KMS-11 (cell line): Measurements from ENCODE around the gene KCNJ5.

Source experiments
- H2AFZ ChIP-seq: fragments of 200-600 bp; sonication (generic); 2 replicates; pipeline ENCODE4 v1.6.1; 2016; ENCODE audit warnings: antibody characterized with exemption, mixed run types, low read depth
- H3K27ac ChIP-seq: fragments of 200-600 bp; sonication (generic); 2 replicates; pipeline ENCODE4 v1.6.1; 2016; ENCODE audit warnings: mild to moderate bottlenecking, mixed run types
- H3K27me3 ChIP-seq: fragments of 200-600 bp; sonication (generic); 2 replicates; pipeline ENCODE4 v1.6.1; 2017; ENCODE audit warnings: mild to moderate bottlenecking, low read depth, mixed run types, moderate library complexity; ENCODE audit not compliant: insufficient read depth
- H3K36me3 ChIP-seq: fragments of 200-600 bp; sonication (generic); 2 replicates; pipeline ENCODE4 v1.6.1; 2017; ENCODE audit warnings: mild to moderate bottlenecking, mixed run types; ENCODE audit not compliant: insufficient read depth
- H3K4me1 ChIP-seq: fragments of 200-600 bp; sonication (generic); 2 replicates; pipeline ENCODE4 v1.6.1; 2016; ENCODE audit warnings: mild to moderate bottlenecking, low read depth, mixed run types; ENCODE audit not compliant: poor library complexity, severe bottlenecking
- H3K4me2 ChIP-seq: fragments of 200-600 bp; sonication (generic); 2 replicates; pipeline ENCODE4 v1.7.0; 2016; ENCODE audit warnings: mild to moderate bottlenecking, mixed run types
- H3K4me3 ChIP-seq: fragments of 200-600 bp; sonication (generic); IDR thresholded peaks from 2 replicates; pipeline ENCODE4 v1.6.1; 2017; ENCODE audit warnings: low read depth, low read length, mixed read lengths; ENCODE audit not compliant: insufficient read depth
- H3K79me2 ChIP-seq: fragments of 200-600 bp; sonication (generic); 2 replicates; pipeline ENCODE4 v1.6.1; 2016; ENCODE audit warnings: low read depth, mixed run types; ENCODE audit not compliant: insufficient read depth
- H3K9ac ChIP-seq: fragments of 200-600 bp; sonication (generic); 2 replicates; pipeline ENCODE4 v1.6.1; 2016; ENCODE audit warnings: mild to moderate bottlenecking, mixed run types
- H4K20me1 ChIP-seq: fragments of 200-600 bp; sonication (generic); 2 replicates; pipeline ENCODE4 v1.6.1; 2016; ENCODE audit warnings: mild to moderate bottlenecking, mixed run types; ENCODE audit not compliant: insufficient read depth
- TF ChIP-seq, protein P1 (sequence below): fragments of 200-600 bp; sonication (generic); conservative IDR thresholded peaks from 2 replicates; pipeline ENCODE4 v1.6.1; 2017; ENCODE audit warnings: low read depth, mild to moderate bottlenecking, antibody characterized with exemption, low read length, moderate library complexity, mixed read lengths

The KCNJ5 gene

DNA sequence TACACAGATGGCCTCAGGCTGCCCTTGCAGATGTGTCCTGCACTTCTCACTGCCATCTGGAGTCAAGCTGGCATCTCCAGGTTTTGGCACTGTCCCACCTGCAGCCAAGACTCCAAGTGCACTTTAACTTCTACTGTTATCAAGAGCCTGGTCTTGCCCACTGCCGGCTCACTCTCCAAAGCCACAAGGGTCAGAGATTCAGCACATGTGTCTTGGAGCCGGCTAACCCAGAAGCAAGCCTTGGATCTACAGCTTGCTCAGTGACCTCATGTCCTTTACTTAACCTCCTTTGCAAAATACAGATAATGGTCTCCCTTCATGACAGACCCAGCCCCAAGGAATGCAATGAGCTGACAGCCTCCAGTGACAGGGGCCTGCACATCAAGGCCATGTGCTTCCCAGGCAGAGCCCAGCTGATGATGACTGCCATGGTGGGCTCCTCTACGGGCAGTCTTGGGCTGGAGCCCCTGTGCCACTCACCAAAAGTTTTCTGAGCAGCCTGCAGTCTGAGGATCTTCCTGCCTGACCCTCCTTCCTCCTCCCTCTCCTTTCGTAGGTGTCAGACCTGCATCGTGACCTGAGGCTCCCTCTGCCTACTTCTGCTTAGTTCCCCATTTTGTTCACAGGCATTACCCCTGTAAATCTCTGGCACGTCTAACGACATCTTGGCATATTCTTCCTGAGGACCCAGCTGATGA, 42.5 kb downstream of the KCNJ5 start:
- H3K36me3 ChIP-seq, result no peaks in the 10 kb centered on the region
- peaks cover 13% of the 10 kb centered on the region for H3K4me1 ChIP-seq
- no peaks in the 10 kb centered on the region for H3K27me3 ChIP-seq
- no peak overlapping the region for H3K9ac ChIP-seq
- TF ChIP-seq, protein P1, sequence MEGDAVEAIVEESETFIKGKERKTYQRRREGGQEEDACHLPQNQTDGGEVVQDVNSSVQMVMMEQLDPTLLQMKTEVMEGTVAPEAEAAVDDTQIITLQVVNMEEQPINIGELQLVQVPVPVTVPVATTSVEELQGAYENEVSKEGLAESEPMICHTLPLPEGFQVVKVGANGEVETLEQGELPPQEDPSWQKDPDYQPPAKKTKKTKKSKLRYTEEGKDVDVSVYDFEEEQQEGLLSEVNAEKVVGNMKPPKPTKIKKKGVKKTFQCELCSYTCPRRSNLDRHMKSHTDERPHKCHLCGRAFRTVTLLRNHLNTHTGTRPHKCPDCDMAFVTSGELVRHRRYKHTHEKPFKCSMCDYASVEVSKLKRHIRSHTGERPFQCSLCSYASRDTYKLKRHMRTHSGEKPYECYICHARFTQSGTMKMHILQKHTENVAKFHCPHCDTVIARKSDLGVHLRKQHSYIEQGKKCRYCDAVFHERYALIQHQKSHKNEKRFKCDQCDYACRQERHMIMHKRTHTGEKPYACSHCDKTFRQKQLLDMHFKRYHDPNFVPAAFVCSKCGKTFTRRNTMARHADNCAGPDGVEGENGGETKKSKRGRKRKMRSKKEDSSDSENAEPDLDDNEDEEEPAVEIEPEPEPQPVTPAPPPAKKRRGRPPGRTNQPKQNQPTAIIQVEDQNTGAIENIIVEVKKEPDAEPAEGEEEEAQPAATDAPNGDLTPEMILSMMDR, result no peak
- no peaks in the 10 kb centered on the region for H4K20me1 ChIP-seq
- H3K27ac ChIP-seq, result no peak overlapping the region
- H3K4me3 ChIP-seq, result no peak overlapping the region
- H3K79me2 ChIP-seq, result no peaks in the 10 kb centered on the region
- no peak overlapping the region for H3K4me2 ChIP-seq
- H2AFZ ChIP-seq, result no peak overlapping the region

DNA sequence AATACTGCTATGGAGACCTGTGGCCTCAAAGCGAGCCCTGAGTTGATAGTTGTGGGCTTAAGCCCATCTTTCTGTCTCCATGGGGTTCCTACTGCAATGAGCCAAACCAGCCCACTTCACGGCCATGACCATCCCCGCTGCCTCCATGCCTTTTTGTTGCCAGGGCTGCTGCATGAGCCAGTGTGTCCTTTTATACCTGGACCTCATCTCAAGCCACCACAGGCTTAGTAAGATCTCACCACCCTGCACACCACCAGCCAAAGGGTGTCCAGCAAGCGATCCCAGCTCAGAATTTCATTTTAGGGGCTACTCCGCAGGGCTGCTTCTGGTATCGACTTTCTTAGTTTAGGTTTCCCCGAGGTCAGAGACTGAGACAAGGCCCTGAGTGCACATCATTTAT, 43.2 kb downstream of the KCNJ5 start:
- H4K20me1 ChIP-seq, result no peaks in the 10 kb centered on the region
- peaks cover 5% of the 10 kb centered on the region for H3K4me1 ChIP-seq
- no peak overlapping the region for H3K27ac ChIP-seq
- TF ChIP-seq, protein P1, result no peak
- H3K36me3 ChIP-seq, result no peaks in the 10 kb centered on the region
- no peak overlapping the region for H2AFZ ChIP-seq
- no peak overlapping the region for H3K4me2 ChIP-seq
- H3K27me3 ChIP-seq, result no peaks in the 10 kb centered on the region
- no peak overlapping the region for H3K9ac ChIP-seq
- H3K4me3 ChIP-seq, result no peak overlapping the region
- no peaks in the 10 kb centered on the region for H3K79me2 ChIP-seq

DNA sequence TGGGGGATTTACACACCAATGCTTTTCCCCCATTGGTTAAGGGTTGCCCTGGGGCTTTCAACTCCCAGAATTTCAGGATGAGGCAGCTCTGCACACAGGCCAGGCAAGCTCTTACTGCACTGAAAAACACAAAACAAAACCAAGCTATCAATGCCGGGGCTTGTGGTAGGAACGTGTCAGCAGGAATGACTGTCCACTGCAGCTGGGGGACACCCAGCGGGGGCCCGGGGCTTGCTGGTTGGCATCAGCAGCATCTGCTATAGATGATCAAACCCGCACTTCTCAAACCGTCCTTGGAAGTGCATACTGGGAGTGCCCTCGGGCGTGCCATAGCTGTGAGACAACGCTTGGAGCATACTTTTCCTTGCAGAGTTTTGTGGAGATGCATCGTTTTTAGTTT, 43.8 kb downstream of the KCNJ5 start:
- Histone ChIP-seq H3K9ac (no peak overlapping the region), H3K4me2 (no peak overlapping the region), H3K4me3 (no peak overlapping the region), H3K27ac (no peak overlapping the region), H3K36me3 (no peaks in the 10 kb centered on the region), H3K79me2 (no peaks in the 10 kb centered on the region), H3K4me1 (no peaks in the 10 kb centered on the region), H3K27me3 (no peaks in the 10 kb centered on the region), H4K20me1 (no peaks in the 10 kb centered on the region), H2AFZ (no peak overlapping the region)
- TF ChIP-seq, protein P1, result no peak

DNA sequence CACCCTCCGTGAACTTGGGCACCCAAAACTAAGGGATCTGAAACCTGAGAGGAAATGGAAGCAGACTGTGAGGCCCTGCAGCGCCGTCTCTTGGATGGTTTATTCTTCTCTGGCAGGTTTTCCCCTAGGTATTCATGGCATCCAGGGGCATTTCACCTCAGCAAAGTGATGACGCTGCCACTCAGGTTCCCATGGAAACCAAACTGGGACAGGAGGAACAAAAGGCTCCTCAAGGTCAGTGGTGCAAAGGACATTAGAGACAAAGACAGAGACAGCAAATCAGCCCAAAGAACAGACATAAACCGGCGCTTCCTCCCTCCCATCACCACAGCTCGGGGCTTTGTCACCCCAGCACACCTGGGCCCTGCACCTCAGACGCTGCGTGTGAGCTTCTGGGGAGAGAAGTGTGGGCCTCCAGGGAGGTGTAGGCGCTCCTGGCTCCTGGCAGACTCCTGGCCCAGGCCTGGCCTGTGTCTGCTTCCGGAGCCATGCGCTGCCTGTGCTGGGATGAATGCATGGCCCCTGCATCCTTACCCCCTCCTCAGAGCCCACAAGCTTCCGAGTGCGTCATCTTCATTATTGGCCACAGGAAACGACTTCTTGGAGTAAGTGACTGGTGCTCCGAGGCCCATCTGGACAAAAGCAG, 45.6 kb downstream of the KCNJ5 start:
- H3K9ac ChIP-seq, result no peak overlapping the region
- H2AFZ ChIP-seq, result no peak overlapping the region
- H3K27me3 ChIP-seq, result no peaks in the 10 kb centered on the region
- H4K20me1 ChIP-seq, result no peaks in the 10 kb centered on the region
- no peaks in the 10 kb centered on the region for H3K4me1 ChIP-seq
- H3K79me2 ChIP-seq, result no peaks in the 10 kb centered on the region
- no peak overlapping the region for H3K4me3 ChIP-seq
- no peaks in the 10 kb centered on the region for H3K36me3 ChIP-seq
- H3K27ac ChIP-seq, result no peak overlapping the region
- H3K4me2 ChIP-seq, result no peak overlapping the region
- TF ChIP-seq, protein P1, result no peak
